Heart left ventricle (tissue), 13 donors: ENCODE measurements around the gene HYAL1.

Source experiments
- CTCF ChIP-seq, 12 donors: fragments of 200-600 bp; sonication (generic) in 4 of 12; IDR thresholded peaks; one replicate each; pipeline versions ENCODE4 v1.5.0 to v1.8.0; 2018 to 2022; ENCODE audit warnings: antibody characterized with exemption in 12 of 12, mild to moderate bottlenecking in 5 of 12
- POLR2A ChIP-seq, 2 donors: fragments of 450-650 bp; IDR thresholded peaks; one replicate each; pipeline ENCODE4 v1.6.1; 2017; ENCODE audit warnings: antibody characterized with exemption in 2 of 2, mild to moderate bottlenecking in 2 of 2, moderate library complexity in 2 of 2
- donor health status: ischemic (EF 13 %, LVEDD 7.1; RV severe dilation, severe dysfunction).
- donor health status: DM: no; HTN: yes; CAD: no.
- donor health status: DM: no; HTN: no; CAD: no.
- donor health status: ischemic (EF 25% LVEDD 6.9; RV normal size, moderate dysfunction).
- donor health status: ischemic (EF 25% LVEDD 5.7; RV mildly dilated, moderate dysfunction).
- donor health status: ischemic (EF 35%, LVEDD 5.7; RV mildly dilated, moderate dysfunction).
- donor health status: nonischemic (EF 11% LVEDD 7.7; RV severe dilation, severe dysfunction).
- donor health status: DM: yes; HTN: yes; CAD: no.
- donor health status: PGD.
- donor health status: ischemic (EF 29% LVEDD 5.4; RV normal size, mild dysfunction).
- donor health status: nonischemic (EF 23%, LVEDD 6.1; RV moderate dilation, normal function).

DNA sequence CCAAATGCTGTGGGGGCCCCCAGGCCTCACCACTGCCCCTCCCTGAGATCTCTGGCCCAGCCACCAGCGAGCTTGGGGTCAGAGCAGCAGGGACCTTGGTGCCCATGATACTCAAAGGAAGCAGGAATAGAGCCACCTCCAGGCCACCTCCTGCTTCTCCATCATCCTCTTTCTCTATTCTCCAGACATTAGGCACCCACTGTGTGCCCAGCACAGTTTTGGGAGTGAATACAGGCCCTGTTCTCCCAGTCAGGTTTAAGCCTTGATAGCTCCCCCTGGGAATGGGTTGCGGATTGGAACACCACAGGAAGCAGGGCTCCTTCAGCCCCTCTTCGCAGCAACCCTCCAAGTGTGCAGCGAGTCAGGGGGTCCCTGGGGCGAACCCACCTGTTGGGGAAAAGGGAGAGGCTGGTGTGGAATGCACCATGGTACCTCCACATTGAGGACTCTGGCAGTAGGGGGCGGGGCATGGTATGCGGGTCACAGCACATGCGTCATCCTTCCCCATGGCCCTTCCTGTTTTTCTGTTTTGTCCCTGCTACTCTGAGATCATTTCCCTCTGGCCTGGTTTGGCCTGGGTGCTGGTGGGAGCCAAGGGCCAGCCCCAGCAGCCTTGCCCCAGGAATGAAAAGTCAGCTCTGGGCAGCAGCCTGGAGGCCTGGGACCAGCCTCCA is 48.7 kb downstream of the HYAL1 start:
- TF ChIP-seq CTCF (IDR thresholded peaks at IDR 0.05) (no peak), POLR2A (IDR thresholded peaks at IDR 0.05) (peak in 1 of 2 donors; percentile 38)
